AG09309 (cell line): Measurements from ENCODE around the gene CARD11.

Experiments
- DNase-seq: peaks from one replicate; pipeline ENCODE4 v3.0.0-alpha.2; 2010; ENCODE audit warnings: low read depth
- H3K4me3 ChIP-seq: 2 replicates; pipeline ENCODE4 v1.5.1; 2011; ENCODE audit warnings: mild to moderate bottlenecking, low read depth, low read length, moderate library complexity; ENCODE audit not compliant: control insufficient read depth
- TF ChIP-seq, protein P1 (sequence below): IDR thresholded peaks from 2 replicates; pipeline ENCODE4 v1.5.1; 2011; ENCODE audit warnings: mild to moderate bottlenecking, low read depth, low read length, inconsistent platforms; ENCODE audit not compliant: insufficient read depth, control insufficient read depth; ENCODE audit errors: missing control alignments

Gene CARD11

DNA sequence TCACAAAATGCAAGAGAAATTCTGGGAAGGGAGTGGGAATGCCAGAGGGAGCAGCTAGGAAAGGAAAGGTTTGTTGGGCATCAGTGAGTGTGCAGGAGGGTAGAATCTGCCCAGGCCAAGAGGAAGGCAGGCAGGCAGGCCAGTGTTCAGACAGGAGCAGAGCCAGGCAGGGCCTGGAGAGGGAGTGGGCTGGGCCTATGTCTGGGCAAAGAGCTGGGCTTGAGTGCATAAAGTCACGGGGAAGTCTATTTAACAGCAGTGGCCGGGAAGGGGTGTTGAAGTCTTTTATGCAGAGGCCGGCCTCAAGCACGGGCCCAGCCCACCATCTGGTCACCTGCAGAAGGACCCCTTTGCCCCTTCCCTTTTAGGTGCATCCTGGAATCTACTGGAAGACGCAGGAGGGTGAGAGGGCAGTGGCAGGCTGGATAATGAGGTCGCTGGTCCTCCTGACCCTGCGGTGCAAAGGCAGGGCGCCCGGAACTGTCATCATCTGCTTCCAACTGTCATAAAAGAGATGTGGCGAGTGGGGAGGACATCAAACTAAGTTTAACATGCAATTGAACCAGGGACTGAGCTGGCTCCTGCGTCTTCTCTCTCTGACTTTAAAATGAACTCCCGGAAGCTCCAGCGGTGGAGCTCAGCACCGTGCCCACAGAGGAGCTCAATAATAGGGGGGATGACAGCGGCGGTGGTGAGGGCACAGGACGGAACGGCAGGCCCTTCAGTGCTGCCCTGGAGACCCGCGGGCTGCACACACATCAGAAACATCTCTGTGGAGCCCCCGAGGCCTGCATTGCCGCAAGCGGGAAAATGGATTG lies 29.5 kb downstream of the CARD11 start:
- no peak for DNase-seq
- TF ChIP-seq, protein P1, sequence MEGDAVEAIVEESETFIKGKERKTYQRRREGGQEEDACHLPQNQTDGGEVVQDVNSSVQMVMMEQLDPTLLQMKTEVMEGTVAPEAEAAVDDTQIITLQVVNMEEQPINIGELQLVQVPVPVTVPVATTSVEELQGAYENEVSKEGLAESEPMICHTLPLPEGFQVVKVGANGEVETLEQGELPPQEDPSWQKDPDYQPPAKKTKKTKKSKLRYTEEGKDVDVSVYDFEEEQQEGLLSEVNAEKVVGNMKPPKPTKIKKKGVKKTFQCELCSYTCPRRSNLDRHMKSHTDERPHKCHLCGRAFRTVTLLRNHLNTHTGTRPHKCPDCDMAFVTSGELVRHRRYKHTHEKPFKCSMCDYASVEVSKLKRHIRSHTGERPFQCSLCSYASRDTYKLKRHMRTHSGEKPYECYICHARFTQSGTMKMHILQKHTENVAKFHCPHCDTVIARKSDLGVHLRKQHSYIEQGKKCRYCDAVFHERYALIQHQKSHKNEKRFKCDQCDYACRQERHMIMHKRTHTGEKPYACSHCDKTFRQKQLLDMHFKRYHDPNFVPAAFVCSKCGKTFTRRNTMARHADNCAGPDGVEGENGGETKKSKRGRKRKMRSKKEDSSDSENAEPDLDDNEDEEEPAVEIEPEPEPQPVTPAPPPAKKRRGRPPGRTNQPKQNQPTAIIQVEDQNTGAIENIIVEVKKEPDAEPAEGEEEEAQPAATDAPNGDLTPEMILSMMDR = no peak
- no peak overlapping the region for H3K4me3 ChIP-seq

DNA sequence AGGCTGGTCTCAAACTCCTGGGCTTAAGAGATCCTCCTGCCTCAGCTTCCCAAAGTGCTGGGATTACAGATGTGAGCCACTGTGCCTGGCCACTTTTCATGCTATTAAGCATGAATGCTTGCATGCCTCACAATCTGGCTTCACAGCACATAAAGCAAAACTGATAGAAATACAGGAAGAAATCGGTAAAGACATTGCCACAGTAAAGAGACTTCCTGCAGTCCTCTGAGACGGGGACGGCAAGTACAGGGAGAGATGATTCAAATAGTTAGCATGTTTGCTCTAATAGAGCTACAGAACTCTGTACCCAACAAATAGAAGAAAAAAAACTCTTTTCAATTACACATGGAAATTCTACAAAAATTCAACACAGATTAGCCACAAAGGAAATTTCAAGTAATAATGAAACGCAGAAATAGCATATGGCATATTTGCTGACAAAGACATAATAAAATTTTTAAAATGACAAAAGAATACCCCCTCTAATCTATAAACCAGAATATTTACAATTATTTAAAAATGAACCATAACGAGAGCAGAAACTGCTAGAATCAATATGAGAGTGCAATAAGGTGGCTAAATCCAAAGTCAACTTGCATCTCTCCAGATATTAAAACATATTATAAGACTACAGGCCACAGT lies 32.3 kb downstream of the CARD11 start:
- no peak overlapping the region for H3K4me3 ChIP-seq
- TF ChIP-seq, protein P1 = no peak
- no peak for DNase-seq

DNA sequence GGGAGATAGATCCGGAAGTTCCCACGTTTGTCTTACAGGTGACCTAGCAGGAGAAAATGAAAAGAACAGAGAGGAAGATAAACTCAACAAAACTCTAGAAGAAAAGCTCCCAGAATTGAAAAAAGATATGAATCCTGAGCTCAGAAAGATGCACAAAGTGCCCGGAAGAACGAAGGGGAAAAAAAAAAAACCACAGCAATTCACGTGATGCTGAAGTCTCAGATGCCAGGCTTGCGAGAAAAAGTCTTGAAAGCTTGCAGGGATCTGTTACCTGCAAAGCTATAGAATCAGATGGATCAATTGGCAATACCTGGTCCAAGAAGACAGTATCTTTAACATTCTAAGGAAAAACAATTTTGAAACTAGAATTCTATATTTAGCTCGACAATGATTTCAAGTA lies 33.5 kb downstream of the CARD11 start:
- TF ChIP-seq, protein P1 = no peak
- no peak for DNase-seq
- no peak overlapping the region for H3K4me3 ChIP-seq

GRCh38 chr7:3009086-3009485 lies 34.6 kb downstream of the CARD11 start:
- TF ChIP-seq, protein P1 = no peak
- no peak for DNase-seq
- H3K4me3 ChIP-seq = no peak overlapping the region

GRCh38 chr7:3008386-3008785 lies 35.3 kb downstream of the CARD11 start:
- TF ChIP-seq, protein P1 = no peak

DNA sequence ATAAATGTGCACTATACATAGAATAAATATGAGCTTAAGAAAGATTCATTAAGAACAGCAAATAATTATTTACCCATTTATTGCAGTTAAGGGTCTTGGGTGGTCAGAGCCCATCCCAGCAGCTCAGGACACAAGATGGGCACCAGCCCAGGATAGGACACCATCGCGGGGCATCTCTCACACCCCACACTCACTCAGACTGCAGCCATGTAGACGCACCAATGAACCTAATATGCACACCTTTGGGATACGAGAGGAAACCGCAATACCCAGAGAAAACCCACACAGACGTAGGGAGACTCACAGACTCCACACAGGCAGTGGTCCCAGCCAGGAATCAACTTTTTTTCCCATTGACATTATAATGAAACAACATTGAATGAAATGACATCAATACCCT lies 36.0 kb downstream of the CARD11 start:
- TF ChIP-seq, protein P1 = no peak
- H3K4me3 ChIP-seq = no peak overlapping the region
- no peak for DNase-seq

More at GRCh38 chr7:3008386-3008785, 35.3 kb downstream of the CARD11 start:
- DNase-seq = no peak
- no peak overlapping the region for H3K4me3 ChIP-seq
